GM21390 (cell line): ENCODE data around the gene EMP2.
A peak's percentile ranks its signal among the peaks of the same experiment; 100 is the strongest.

Experiments used
- ATAC-seq: cut with Tn5 transposase; IDR thresholded peaks from one replicate; pipeline ENCODE4 v1.9.1; 2021; ENCODE audit not compliant: unreplicated experiment

EMP2 gene

DNA sequence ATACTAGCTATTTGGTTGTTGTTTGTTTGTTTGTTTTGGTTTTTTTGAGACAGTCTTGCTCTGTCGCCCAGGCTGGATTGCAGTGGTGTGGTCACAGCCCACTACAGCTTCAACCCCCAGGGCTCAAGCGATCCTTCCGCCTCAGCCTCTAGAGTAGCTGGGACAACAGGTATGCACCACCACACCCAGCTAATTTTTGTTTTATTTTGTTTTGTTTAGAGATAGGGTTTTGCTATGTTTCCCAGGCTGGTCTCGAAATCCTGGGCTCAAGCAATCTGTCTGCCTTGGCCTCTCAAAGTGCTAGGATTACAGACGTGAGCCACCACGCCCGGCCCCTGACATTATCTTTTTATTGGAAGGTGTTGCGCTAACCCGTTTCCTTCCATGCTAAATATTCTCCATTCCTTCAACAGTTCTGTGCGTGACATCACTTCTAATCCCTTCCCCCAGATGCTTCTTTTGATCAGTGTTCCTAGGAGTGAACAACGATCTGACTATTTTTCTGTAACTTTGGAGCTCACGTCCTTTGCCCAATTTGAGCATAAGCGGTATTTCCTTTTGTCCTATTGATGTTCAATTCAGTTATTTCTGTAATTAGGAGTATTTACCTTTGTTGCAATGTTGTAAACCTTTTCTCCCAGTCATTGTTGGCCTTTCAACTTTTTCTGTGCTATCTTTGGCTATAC is 30.2 kb upstream of the EMP2 start:
- no peak for ATAC-seq

DNA sequence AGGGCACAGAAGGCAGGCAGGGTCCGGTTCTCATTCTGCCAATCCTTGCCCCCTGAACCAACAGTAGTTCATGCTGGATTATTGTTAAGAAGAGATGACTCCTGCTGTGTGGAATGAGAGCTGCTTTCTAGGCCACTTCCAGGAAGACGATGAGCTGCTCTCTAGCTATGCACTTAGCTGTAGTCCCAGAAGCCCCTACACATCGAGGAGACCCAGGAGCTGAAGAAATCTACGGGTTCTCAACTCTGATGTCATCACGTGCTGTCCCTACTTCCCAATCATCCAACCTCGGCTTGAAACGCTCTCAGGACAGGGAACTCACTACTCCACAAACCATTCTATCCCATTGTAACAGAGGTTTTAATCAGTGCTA is 29.0 kb upstream of the EMP2 start:
- ATAC-seq, result no peak

DNA sequence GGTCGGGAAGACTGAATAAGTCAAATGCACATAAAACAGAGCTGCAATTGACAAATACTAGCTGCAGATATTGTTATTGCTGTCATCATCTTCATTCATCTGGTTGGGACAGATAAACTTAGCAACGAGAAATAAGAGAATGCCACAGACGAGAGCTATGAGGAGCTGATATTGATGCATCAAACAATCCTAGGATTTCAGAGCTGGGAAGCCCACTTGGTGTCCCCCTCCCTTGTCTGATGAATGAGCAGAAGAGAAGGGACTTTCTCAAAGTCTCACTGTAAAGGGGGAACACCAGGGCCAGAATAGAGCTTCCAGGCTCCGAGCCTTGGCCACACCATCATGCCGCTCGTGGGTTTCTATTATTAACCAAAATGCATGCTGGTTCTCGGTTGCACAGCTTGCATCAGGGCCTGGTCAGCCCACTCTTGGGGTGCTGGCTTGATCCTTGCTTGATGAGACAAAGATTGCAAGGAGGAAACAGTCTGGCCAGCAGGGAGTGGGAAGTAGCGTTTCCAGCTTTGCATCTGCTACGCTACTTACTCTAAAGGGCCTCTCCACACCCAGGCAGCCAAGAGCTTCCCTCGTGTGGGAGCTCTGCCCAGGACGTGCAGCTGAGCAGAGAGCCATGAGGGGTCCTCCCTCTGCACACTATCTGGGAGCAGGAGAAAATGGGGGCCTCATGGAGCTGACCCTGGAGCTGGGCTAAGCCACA is 28.4 kb upstream of the EMP2 start:
- ATAC-seq, result no peak

DNA sequence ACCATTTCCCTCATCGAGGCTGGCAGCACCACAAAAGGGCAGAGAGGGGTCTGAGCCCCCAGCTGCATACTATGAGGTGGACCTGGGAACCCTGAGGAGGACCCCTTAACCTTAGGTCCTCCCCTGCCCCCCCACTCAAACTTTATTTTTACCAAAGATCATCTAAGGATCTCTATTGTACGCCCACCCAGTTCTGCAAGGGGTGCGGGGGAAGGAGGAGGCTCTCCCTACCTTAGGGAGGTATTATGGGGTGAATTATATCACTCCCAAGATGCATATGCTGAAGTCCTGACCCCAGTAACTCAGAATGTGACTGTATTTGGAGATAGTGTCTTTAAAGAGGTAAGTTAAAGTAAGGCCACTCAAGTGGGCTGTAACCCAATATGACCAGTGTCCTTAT is 26.8 kb upstream of the EMP2 start:
- ATAC-seq, result no peak

DNA sequence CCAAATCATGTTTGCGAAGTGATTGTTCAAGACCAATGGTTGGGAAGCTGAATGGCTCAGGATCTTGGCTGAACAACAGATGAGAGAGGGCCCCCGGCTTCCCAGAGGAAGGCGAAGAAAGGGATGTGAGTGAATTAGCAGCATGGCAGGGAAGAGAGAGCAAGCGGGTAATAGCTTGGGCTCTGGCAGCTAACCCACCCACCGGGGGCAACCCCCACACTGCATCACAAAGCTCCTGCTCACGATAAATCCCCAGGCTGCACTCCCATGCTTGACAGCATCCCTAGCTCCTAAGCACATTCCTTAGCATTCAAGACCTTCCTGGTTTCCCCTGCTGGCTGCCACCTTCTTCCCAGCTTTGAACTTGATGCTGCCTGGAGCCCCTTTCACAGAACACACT is 26.2 kb upstream of the EMP2 start:
- ATAC-seq, result no peak

DNA sequence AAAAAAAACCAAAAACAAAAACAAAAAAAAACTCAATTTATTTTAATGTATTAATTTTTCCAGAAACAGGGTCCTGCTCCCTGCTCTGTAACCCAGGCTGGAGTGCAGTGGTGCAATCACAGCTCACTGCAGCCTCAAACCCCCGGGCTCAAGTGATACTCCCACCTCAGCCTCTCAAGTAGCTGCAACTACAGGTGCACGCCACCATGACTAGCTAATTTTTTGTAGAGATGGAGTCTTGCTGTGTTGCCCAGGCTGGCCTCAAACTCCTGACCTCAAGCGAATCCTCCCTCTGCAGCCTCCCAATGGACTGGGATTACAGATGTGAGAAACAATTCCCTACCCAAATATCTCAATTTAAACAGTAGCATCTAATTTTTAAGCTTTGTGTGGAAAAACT is 25.2 kb upstream of the EMP2 start:
- ATAC-seq, result no peak

DNA sequence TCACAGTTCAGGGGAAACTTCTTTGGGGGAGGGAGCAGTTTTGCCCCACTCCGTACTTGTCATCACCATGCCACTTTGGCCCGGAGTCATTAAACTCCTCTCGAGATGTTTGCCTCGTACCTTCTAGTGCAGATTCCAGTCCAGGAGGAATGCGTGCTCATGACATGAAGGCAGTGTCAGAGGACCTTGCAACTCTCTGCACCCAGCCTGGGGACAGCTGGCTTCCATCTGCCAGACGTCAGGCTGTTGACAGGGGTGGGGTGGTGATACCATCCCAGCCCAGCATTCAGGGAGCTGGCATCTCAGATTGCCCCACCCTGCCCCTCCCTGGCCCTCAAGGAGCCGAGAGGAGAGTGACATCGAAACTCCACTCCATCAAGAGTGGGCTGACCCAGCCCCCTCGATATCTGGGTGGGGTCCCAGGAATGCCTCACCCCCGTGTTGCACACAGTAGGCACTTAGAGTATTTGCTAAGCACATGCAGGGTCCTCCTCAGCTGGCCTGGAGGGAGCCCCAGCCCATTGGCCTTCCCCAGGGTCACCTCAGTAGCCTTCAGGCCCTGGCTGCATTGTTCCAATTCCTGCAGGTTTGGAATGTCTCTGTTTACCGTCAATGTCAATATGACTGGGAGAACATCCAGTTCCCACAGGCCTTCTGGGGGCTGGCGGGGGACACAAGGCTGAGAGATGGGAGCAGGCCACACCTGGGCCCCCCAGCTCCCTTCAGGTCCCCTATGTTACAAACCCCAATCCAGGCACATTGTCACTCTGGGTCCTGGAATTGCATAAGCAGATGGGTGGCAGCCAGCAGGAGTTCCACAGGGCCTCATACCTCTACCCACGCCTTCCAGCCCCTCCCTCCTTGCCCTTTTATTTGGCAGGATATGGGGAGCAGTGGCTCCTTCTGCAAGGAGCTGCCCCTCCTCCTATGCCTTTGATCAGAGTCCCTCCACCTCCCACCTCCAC is 21.3 kb upstream of the EMP2 start:
- no peak for ATAC-seq

DNA sequence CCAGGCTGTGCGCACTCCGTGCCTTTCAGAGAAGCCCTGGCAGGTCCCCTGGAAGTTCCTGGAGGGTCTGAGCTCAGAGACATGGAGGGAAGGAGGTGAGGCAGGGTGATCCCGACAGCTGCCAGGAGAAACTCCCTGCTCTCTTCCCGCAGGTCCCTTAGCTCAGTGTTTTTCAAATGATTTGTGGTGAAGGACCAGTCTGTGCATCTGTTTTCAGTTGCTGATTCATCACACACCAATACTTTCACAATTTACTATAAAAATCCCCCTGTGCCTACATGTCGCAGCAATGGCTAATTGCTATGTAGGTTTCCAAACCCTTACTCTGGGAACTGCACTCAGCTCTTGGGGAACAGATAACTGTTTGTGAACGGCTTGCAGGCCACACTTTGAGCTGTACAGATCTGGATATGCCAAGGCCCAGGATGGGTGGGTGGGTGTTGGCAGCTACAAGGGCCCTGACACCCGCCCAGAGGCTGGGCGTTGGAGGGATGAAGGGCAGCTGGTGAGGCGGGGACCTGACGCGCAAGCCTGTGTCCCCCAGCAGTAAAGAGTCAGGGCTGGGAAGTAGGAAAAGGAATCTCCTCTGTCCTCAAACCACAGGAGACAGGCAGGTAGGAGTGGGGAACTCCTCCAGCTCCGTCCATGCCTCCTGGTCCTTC is 20.5 kb upstream of the EMP2 start:
- no peak for ATAC-seq

DNA sequence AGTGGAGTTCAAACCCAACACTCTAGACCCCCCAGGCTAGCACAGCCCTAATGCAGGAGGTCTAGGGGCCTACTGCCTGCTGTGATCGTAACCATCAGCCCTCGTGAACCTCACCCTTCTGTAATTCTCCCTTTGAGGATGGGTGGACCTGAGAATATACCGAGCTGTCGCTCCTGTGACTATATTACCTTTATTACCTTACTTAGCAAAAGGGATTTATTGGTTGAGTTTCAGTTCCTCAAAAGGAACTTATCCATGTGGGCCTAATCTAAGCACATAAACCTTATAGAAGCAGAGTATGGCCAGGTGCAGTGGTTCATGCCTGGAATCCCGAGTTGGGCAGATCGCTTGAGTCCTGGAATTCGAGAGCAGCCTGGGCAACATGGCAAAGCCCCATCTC is 19.2 kb upstream of the EMP2 start:
- no peak for ATAC-seq

DNA sequence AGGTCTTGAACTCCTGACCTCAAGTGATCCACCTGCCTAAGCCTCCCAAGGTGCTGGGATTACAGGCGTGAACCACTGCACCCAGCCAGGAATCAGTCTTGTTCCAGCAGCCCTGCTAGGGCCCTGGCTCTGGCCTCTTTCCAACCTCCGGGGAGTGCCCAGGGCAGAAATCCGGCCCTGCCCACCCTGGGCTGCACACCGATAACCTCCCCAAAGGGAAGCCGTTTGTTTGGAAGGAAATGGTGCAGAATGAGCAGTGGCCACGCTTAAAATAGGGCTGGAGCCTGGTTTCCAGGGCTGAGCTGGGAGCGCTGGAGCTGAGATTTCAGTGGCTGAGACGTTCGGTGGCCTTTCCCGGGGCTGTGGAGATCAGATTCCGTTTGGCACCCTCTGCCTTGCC is 17.8 kb upstream of the EMP2 start:
- no peak for ATAC-seq

DNA sequence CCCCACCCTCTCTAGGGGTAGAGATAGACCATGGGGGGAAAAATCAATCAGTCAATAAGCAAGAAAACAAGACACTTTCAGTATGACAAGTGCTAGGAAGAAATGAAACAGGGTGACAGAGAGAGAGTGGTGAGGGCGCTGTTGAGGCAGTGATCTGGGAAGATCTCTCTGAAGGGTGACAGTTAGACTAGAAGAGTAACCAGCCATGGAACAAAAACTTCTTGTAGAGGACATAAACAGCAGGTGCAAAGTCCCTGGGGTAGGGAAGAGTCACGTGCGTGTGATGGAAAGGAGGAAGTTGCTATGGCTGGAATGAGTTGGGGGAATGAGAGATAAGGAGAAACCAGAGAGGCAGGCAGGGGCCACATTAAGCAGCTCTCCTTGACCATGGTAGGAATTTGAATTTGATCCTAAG is 16.8 kb upstream of the EMP2 start:
- peak; percentile 58 for ATAC-seq

DNA sequence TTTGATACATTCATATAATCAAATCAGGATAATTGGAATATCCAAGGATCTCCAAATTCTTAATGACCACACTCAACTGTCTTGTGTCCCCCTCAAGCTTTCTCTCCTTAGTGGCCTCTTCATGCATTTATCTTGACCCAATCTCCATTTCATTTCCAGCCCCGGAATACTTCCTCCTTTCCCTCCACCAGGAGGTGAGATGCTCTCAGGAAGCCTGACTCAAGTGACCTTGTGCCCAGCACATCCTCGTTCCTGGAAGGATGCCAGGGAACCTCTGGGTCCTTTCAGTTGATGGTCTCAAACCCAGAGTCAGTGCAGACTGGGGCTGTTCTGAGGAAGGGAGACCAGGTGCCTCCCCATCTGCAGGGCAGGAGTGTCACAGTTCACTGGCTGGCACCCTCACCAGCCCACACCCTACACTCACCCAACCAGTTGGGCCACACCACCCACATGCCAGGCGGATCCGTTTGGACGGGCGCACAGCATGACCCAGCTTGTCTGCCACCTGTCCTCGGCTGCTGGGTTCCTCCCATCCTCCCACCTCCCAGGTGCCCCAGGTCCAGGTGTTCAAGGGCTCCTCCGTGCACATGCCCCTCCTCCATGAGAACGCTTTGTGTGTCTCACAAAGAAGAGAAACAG is 14.0 kb upstream of the EMP2 start:
- no peak for ATAC-seq

DNA sequence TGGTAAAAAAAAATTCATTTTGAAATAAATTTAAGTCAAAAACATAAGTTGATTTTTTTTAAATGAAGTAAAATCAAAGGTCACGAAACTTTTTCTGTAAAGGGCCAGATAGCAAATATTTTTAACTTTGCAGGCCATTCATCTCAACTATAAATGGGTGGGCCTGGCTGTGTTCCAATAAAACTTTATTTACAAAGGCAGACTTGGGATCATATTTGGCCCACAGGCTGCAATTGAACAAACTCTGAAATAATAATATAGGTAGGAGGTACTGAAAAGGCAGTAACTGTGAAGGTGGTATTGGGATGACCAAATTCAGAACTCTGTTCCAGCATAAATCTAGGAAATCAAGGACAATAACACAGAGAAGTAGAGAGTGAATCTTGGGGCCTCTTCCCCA is 12.2 kb upstream of the EMP2 start:
- ATAC-seq, result no peak

DNA sequence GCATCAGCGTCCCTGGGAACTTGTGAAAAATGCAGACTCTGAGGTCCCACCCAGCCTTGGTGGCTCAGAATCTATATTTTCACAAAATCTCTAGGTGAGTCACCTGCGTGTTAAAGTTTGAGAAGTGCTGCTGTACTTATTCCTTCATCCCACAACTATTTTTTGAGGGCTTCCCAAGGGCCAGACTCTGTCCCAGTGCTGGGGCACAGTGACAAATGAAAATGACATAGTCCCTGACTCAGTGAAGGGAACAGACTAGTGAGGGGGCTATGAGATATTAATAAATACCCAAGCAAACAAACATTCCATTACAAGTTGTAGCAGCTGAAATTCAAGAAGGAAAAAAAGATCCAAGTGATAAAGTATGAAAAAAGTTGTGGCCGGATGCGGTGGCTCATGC is 9.9 kb upstream of the EMP2 start:
- ATAC-seq, result no peak

DNA sequence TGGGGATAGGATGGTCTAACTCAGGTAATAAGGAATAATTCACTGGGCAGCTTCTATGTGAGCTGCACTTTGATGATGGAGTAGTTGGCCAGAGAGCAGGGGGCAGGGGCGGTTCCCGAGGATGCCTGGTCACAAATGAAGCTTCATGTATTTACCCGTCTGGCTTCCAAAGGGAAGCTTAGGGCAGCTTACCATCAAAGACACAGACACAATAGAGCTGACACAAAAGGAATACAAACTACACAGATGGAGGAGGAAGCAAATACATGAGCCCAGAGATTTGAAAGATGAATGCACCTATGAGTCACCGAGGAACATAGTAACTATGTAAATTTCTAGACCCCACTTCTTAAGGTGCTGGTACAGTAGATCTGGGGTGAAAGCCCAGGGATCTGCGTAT is 8.7 kb upstream of the EMP2 start:
- ATAC-seq, result no peak

DNA sequence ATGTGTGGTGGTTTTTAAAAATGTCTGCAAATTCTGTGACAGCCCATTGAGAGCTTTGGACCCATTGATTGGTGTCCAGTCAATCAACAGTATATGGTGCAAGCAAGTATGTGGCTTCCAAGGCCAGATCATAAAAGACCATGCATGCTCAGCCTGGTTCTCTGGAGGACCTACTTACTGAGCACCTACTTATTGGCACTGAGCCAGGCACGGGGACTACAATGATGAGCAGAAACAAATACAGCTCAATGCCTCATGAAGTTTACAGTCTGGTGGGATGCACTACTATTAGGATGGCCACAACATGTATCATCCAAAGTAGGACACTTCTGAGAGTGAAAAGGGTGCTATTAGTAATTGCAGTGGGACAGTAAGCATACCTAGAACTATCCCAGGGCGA is 7.2 kb upstream of the EMP2 start:
- ATAC-seq, result no peak

DNA sequence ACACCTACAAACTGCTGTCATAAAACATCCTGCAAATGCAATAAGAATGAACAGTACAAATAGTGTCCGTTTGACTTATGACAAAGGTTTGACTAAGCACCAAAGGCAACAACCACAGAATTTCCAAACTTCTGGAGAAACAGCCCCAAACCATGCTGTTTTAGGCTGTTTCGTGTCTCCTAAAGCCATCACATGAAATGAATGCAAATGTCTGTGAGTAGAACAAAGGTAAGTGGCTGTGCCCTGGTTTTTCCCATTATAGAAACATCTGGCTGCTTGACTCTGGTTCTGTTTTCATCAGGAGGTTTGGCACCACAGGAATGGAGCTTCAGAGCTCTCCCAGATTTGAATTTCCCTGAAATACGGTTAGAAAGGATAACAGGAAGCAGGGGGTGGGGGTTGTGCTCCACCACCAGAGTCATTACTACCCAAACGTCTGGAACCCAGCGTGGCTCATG is 4.6 kb upstream of the EMP2 start:
- ATAC-seq, result no peak

DNA sequence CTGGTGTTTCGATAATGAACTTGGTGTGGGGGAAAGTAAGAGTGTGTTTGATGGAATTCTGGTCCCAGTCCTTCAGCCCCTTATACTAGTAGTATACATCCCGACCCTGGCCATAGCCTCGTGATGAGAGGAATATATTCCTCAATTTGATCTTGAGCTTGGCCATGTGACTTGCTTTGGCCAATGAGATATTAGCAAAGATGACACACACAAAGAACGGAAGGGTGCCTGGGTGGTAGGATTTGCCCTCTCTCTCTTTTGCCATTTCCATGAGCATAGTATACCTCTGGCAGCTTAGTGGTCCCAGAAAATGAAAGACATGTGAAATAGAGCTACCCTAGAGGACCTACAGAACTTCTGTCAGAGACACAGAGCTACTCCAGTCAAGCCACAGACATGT is 2.9 kb upstream of the EMP2 start:
- ATAC-seq, result no peak

DNA sequence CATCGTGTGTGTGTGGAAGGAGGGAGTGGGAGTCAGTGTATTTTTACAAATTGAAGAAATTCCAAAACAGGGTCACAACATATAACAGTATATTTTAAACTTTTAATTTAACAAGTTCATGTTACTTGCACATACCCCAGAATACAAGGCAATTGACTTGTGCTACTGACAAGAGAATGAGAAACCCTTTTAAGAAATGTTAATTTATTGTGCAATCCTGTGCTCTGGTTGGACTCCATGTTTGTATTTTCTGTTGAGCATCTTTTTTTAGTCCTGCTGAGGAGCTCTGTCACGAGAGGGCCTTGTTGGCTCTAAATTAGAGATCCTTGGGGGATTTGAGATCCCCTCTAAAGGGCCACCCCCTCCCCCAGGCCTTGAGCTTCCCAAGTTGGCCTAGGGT is 1.1 kb upstream of the EMP2 start:
- ATAC-seq, result no peak

DNA sequence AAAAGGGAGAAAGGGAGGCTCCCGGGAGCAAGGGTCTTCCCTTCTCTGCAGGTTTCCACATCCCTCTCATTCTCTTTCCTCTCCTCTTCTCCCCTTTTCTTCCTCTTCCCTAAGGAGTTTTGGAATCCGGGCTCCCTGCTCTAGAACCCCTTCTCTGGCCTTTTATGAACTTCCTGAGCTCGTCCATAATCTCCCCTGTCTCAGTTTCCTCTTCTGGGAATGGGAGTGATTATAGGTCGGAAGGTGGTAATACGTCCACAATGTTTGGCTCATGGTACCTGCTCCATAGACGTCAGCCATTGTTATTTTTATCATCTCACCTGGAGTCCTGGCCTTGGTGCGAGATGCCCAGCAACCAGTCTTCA is 467 bp upstream of the EMP2 start:
- ATAC-seq, result no peak

DNA sequence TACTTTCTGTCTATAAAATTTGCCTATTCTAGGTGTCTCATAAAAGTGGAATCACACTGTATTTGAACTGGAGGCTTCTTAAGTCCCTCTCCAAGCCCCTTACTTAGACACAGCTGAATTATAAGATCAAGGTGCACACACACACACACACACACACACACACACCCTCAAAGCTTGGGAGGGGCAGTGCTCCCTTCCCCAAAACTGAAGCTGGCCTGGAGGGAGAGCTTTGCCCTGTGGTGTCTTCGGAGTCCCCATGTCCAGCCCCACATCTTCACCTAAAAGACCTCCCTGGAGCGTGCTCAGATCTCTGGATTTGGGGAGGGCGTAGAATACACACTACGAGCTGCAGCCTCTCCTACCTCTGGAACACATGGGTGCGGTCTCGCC is 828 bp downstream of the EMP2 start:
- no peak for ATAC-seq
